VCaP (cell line): ENCODE measurements around the gene RBM8A.

Experiments used
- H3K27ac ChIP-seq: fragments of 450-650 bp; 2 replicates; pipeline ENCODE4 v1.5.1; 2017
- CTCF ChIP-seq: fragments of 450-650 bp; conservative IDR thresholded peaks from 2 replicates; pipeline ENCODE4 v1.5.1; 2017; ENCODE audit warnings: mild to moderate bottlenecking, moderate library complexity

Gene RBM8A

DNA sequence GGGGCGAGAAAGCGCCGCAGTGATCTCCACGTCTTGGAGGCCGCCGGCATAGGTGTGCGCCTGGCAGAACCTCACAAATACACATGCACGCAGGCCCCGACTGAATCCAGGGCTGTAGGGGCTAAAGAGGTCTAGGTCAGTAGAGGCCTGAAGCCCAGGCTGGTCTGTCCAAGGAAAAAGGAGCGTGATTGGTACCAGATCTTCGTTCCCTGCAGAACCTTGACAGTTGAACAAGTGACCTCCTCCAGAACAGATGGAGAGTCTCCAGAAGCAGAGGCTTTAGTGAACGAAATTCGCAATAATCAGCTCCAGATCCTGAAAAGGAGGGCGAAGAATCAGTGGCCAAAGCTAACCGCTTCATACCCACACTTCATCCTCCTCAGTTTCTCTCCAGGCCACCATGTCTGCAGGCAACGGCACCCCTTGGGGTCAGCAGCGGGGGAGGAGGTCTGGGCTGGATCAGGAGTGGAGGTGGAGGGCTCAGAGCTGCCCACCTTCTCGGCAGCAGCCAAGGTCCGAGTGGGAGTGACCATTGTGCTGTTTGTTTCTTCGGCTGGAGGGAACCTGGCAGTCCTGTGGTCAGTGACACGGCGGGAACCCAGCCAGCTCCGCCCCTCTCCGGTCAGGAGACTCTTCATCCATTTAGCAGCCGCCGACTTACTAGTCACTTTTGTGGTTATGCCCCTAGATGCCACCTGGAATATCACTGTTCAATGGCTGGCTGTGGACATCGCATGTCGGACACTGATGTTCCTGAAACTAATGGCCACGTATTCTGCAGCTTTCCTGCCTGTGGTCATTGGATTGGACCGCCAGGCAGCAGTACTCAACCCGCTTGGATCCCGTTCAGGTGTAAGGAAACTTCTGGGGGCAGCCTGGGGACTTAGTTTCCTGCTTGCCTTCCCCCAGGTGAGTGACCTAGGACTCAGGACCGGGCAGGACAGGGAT is 8.0 kb downstream of the RBM8A start:
- 0 out of 2 replicates have a peak, but pooled peaks have one; percentile 7 for TF ChIP-seq CTCF
- H3K27ac ChIP-seq = peak overlapping the region; percentile 82

DNA sequence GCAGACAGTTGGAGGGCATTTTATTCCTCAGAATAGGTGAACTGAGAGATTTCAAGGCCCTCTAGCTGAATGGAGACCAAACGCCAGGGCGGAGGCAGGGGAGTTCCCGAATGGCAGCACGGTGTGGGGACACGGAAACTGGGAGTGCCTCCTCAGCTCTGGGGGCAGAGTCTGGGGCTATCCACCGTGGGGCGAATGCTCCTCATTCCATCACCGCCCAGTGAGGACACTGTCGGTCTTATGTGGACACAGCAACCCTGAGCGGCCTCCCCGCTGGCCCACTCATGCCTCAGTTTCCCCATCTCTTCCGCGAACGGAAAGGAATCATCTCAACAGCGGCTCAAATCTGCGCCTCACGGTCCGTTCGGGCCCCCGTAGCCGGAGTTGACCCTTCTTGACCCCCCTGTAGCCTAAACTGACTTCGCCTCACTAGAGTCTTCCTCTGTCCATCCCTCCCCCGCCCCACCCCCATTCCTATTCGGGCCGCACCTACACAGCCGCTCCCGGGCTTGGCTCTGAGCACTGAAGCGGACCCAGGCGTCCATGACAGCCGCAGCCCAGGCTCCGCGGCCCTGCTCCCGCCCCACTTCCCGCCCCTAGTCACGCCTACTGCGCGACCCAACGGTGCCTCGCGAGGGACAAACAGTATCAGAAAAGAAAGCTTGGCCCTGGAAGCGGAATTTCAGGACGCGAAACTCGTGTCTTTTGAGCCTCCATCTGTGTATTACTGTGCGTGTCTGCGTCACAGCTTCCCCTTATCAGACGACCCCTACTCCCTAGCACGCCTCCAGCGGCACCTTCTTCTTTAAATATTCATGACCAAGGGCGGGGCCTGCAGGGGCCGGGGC is 8.9 kb downstream of the RBM8A start, which contains the start of gene PEX11B:
Gene PEX11B, minus strand, starts transcription at position 574 of the 848 bp plus-strand sequence. Its CDS starts 29 bp downstream, at position 545.
- TF ChIP-seq CTCF = no peak
- H3K27ac ChIP-seq = peak within 1 kb of the TSS; percentile 82

- TF ChIP-seq CTCF = no peak
- peak overlapping the region; percentile 82 for H3K27ac ChIP-seq
Measured at GRCh38 chr1:145917595-145917994, 9.7 kb downstream of the RBM8A start.

DNA sequence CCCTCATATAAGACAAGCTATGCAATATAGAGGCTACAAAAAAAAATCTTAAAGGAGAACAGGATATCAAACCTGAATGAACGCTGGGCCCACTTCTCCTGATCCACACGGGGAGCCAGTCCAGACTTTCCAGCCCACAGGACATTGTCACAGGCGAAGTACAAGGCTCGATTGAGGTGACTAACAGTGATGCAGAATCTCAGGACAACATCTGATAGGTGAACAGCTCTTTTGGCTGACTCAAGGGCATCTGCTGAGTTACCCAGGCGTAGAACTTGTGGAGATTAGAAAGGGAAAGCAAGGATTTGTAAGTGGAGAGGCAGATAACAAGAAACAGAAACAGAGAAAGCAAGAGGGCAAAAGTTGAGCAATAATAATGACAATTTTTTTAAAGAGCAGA is 10.5 kb downstream of the RBM8A start:
- no peak overlapping the region for H3K27ac ChIP-seq
- no peak for TF ChIP-seq CTCF

DNA sequence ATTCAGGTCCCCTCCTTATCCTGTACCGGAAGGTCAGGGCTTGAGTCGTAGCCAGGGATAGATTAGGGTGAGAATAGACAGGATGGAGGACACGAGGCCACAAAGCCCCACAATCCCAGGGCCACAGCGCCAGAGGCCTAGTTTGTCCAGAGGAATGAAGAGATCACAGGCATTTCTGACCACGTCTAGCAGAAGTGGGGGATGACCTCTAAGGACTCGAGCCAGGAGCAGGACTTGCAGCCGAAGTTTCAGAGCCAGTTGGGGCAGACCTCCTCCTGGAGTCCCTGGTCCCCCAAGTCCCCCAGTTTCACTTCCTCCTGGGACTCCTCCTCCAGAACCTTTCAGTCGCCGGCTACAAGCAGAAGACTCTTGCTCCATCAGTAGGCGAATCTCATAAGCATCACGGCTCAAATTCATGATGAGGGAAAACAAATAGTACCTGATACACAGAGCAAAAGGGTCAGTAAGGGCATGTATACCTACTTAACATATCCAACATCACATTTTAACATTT is 15.1 kb downstream of the RBM8A start:
- no peak for TF ChIP-seq CTCF
- no peak overlapping the region for H3K27ac ChIP-seq

DNA sequence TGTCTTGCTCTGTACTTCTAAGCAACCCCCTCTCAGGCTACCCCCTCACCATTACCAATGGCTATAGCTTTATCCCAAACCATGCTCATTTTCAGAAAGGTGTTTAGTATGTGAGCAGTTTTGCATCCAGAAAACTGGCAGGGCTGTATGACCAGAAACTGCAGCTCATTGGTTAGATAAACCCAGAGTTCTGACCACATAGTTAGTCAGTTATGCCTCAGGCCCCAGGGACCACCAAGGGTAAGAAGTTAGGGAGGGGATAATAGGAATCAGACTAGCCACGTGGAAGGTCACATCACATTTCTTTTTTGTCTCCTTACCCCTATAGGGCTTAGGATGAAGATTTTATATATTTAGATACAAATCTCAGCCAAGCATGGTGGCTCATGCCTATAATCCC is 18.6 kb downstream of the RBM8A start:
- no peak for TF ChIP-seq CTCF
- no peak overlapping the region for H3K27ac ChIP-seq
